GM11168 (cell line): ENCODE measurements around the gene TKT.

ENCODE experiments used
- in situ Hi-C: fragments of 300-500 bp; cut with MboI; formaldehyde crosslinking; loops from one replicate; pipeline ENCODE4 v1.12.0; 2022; ENCODE audit warnings: low sequenced_read_pairs; ENCODE audit not compliant: unreplicated experiment

TKT gene

DNA sequence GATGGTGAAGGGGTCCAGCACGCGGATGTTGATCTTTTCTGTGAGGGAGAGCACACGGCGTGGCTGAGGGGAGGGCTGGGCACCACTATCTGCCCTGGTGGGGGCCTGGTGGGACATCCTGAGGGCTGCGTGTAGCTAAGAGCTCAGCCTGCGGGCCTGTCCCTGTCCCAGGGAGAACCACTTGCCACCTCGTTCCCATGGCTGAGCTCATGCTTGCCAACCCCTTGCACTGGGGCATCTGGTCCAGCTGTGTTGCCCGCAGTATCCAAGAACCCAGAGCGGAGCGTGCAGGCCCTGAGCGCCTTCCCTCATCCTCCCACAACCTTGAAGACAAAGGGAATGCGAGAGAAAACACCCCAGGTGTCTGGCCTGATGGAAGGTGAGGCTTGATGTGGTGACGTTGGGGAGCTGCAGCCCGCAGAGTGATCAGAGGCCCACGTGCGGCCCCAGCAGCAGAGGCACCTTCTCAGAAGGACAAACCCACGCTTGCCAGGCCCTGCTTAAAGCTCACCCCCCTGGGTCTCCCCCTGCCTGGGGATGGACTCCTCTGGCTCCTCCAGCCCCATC is 28.9 kb downstream of the TKT start:
- in situ Hi-C loops, result no loop called here

DNA sequence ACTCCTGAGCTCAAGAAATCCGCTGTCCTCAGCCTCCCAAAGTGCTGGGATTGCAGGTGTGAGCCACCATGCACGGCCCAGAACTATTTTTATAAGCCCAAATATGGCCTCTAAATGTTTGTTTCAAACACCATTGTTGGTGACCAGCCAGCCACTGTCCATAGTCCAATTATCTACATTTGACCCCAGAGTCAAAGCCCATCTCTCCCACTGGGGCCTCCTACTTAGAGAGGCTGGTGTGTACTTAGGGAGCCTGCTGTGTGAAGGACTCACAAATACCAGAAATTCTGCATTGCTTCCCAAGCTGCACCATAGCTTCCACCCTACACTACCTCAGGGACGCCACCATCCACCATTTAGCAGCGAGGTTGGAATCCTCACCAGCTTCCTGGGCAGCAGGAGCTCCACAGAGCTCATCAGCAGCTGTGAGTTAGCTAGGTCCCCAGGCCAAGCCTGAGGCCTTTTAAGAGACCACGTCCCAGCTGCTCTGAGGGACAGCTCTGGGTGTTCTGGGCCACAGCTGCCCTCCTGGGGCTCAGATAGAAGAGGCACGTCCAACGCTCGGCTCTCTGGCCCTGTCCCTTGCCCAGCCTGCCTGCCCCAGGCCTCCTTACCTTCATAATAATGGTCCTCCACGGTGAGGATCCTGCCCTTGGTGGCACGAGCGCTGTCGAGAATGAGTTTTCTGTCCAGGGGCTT is 29.5 kb downstream of the TKT start:
- in situ Hi-C loops, result no loop called here

DNA sequence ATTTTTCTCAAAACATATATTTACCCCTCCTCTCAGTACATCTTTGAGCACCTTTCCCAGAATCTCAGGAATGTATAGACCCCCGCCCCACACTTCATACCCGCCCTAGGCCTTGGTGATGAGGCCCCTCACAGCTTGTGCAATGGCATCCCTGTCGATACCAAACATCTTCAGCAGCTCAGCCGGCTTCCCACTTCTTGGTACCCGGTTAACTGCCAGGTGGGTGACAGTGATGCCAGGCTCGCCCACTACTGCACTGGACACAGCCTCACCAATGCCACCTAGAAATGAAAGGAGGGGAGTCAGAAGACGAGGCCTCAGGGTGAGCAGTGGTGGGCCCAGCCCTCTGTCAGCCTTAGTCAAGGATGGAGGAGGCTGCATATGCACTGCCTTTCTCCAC is 30.2 kb downstream of the TKT start:
- in situ Hi-C loops, result no loop called here

DNA sequence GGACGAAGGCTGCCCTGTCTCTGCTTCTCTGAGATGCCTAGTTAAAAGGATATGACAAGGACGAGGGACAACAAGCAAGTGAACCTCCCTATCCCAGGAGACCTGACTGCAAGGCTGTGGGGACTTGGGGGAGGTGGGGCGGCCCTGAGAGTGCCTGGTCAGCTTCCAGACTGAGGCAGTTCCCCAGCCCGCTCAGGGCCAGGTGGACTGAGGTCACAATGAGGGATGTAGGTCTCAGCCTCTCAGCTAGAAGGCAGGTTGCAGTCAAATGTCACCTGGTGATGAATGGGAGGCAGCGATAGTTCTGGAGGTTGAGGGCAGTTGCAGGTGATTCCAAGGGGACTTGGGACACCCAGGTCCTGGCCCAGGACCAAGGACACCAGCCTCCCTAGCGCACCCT is 30.6 kb downstream of the TKT start:
- in situ Hi-C loops, result no loop called here

DNA sequence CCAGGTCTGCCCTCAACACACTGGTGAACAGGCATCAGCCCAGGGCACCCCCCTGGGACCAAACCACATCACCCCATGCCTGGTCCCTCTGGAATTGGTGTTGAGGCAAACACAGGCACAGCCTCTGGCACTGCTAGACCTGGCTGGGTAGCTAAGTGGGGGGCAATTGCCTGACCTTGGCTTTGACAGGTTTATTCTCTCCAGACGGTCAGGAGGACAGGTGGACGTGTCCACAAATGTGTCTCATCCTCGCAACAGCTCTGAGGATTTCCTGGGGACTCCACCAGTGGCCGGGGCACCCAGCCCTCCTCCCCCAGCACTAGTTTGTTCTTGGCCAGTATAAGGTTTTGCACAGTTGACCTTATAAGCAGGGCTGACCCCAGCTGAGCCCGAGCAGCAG is 31.3 kb downstream of the TKT start:
- in situ Hi-C loops, result no loop called here

DNA sequence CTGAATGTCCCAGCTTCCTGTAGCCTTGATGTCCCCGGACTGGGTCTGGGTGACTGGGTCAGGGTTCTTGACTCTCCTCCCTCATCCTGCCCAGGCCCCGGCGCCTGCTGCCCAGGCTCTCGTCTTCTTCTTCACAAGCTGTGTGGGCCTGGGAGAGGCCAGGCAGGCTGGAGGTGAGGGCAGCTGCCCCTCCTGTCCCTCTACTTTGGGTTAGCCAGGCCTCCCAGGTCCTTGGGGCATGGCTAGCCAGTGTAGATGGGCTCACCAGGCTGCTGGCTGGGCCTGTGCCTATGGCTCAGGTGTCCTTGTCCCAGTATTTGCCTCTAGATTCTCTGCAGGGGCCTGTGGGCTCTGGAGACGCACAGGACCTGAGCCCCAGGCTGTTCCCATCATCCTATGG is 31.8 kb downstream of the TKT start:
- in situ Hi-C loops, result no loop called here

DNA sequence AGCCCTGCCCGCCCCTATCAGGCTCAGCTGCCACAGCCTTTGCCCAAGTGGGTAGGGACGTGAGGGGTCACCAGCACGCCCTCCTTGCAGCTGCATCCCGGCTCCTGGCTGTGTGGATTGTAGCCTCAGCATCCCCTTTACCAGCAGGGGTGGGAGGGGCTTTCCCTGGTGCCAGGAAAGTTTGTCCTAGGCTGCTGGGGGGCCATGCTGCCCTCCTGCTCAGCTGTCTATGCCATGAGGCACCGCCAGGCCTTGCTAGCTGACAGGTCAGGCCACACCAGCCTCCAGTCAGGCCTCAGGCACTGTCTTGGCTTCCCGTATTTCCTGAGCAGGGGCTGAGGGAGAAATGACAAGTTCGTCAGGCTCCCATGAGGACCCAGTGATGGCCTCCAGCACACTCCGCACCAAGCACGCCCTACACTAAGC is 32.3 kb downstream of the TKT start:
- in situ Hi-C loops, result no loop called here

DNA sequence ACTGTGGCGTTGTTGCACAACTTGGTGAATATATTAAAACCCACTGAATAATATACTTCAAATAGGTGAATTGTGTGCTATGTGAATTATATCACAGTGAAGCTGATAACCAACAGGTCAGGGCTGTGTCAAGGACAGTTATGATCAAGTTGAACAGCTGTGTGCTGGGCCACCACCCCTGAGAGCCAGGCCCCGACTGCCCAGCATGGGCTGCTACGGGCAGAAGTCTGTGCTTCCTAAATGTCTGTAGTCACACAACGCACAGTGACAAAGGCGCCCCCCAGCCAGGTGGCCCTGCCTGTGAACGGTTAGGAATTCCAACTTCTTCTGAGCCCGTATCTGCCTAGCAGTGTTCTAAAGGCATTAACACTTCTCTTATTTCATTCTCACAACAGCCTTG is 32.8 kb downstream of the TKT start:
- in situ Hi-C loops, result no loop called here

DNA sequence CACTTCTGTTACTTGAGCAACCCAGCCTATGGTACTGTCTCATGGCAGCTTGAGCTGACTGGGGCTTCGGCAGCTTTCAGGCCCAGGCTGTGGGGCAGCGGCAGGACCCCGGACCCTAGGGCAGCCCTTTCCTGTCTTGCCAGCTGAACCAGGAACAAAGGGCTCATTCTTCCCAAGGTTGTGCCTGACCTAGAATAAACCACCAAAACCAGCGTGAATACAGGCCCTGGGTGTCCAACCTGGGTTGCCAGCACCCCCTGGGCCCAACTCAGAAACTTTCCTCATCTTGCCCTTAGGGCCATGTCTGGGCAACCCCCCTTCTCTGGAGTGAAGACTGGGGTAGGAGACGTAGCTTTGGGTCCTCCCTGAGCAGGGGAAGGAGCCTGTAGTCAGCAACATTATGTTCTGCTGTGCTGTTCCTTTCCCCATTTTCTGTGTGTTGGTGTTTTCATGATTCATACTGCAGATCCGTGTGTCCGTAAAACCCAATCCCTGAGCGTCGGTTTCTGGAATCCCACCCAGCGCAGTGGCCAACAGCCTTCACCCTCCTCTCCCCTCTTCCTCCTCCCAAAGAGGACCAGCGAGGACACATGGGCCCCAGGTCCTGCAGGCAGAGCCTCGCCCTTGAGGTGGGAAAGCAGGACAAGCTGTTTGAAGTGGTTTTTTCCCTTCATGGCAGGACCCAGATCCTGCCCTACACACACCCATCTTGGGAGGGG is 33.5 kb downstream of the TKT start:
- in situ Hi-C loops, result no loop called here

DNA sequence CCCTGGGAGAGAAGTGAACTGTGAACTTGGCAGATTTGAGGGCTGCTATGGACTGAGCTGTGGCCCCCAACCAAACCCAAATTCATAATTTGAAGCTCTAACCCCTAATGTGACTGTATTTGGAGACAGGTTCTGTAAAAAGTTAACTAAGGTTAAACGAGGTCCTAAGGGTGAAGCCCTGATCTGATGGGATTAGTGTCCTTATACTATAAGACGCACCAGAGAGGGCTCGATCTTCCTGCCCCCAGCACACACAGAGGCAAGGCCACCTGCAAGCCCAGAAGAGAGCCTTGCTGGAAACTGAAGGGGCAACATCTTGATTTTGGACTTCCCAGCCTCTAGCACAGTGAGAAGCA is 34.0 kb downstream of the TKT start:
- in situ Hi-C loops, result no loop called here

DNA sequence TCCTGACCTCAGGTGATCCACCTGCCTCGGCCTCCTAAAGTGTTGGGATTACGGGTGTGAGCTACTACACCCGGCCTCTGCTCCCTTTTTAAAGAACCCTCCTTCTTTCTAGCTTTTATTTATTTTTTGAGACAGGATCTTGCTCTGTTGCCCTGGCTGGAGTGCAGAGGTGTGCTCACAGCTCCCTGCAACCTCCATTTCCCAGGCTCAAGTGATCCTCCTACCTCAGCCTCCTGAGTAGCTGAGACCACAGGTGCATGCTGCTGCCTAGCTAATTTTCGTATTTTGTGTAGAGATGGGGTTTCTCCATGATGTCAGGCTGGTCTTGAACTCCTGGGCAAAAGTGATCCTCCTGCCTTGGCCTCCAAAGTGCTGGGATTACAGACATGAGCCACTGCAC is 34.5 kb downstream of the TKT start:
- in situ Hi-C loops, result no loop called here

DNA sequence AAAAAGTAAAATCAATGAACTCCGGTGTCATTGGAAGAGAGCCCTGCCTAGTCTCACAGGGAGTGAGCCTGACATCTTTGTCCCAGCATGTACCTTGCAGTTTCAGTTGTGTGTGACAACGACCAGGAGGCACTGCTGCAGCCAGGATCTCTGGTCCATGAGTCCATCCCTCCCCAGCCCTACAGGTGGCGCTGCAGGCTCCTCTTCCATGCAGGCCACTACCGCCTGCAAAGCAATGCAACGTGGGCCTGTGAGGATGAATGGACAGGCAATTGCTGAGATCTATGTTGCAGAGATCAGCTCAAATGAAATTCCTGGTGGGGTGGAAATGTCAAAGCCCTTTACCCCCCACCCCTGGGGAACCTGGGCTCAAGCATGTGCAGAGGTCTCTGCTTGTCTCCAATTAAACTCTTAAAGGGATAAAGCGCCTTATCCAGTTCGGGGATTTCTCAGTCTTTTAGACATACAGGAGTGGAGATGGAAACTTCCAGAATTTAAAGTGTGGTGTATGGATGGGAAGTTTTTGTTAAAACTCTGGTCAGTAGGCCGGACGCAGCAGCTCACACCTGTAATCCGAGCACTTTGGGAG is 35.8 kb downstream of the TKT start:
- in situ Hi-C loops, result no loop called here

DNA sequence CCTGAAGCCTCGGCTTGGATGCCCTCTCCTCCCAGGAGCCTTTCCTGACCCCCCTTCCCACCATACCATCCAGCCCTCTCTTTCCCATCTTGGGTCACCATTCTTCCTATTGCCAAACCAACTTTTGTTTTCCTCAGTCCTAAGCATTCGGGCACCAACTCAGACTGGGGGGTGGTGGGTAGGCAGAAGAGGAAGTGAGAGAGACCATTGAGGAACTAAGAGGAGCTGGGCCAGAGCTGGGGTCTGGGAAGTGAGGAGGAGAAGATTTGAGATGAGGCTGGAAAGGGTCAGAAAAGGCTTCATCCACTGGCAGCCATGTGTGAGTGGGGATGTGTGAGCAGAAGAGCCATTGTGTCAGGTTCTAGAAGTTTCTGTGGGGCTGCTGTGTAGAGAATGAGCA is 37.7 kb downstream of the TKT start:
- in situ Hi-C loops, result no loop called here

DNA sequence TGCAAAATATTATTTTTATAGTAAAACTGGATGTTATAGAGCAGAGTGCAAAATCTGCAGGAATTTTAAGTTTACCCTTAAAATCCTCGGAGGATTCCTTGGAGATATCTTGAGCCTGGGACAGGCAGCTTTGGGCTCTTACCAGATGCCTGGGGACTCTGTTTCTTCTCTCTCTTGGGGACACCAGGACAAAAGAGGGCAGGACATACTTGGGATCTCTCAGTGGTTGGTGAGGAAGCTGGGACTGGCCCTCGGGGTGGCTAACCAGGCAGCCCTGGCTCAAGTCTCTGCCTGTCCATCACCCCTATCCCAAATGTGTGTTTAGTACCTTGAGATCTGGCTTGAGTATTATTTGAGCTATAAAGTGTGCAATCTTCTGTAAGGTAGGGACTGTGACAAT is 38.6 kb downstream of the TKT start:
- in situ Hi-C loops, result no loop called here

DNA sequence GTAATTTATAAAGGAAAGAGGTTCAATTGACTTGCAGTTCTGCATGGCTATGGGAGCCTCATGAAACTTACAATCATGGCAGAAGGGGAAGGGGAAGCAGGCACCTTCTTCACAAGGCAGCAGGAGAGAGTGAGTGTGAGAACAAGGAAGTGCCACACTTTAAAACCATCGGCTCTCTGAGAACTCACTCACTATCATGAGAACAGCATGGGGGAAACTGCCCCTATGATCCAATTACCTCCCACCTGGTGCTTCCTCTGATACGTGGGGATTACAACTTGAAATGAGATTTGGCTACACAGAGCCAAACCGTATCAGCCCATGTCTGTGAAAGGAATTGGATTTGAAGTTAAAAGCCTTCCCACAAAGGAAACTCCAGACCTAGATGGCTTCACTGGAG is 39.1 kb downstream of the TKT start:
- in situ Hi-C loops, result no loop called here

DNA sequence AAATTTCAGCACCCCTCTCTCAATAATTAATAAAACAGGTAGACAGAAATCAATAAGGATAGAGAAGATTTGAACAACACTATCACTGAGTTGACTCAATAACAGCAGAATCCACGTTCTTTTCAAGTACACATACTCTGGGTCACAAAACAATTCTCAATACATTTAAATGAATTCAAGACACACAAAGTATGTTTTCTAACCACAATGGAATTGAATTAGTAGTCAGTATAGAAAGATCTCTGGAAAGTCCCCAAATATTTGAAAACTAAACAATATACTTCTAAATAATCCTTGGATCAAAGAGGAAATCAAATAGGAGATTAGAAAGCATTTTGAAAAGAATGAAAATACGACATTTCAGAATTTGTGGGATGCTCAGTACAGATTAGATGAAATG is 40.0 kb downstream of the TKT start:
- in situ Hi-C loops, result no loop called here

DNA sequence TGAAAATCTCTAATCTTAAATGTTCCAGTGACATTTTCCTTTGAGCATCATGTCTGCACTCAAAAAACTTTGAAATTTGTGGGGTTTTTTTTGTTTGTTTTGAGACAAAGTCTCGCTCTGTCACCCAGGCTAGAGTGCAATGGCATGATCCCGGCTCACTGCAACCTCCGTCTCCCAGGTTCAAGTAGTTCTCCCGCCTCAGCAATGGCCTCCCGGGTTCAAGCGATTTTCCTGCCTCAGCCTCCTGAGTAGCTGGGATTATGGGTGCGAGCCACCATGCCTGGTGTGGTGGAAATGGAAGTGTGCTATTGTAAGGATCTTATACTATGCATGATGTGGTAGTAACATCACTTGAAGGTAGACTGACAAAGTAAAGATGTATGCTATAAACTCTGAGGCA is 42.5 kb downstream of the TKT start:
- in situ Hi-C loops, result no loop called here

DNA sequence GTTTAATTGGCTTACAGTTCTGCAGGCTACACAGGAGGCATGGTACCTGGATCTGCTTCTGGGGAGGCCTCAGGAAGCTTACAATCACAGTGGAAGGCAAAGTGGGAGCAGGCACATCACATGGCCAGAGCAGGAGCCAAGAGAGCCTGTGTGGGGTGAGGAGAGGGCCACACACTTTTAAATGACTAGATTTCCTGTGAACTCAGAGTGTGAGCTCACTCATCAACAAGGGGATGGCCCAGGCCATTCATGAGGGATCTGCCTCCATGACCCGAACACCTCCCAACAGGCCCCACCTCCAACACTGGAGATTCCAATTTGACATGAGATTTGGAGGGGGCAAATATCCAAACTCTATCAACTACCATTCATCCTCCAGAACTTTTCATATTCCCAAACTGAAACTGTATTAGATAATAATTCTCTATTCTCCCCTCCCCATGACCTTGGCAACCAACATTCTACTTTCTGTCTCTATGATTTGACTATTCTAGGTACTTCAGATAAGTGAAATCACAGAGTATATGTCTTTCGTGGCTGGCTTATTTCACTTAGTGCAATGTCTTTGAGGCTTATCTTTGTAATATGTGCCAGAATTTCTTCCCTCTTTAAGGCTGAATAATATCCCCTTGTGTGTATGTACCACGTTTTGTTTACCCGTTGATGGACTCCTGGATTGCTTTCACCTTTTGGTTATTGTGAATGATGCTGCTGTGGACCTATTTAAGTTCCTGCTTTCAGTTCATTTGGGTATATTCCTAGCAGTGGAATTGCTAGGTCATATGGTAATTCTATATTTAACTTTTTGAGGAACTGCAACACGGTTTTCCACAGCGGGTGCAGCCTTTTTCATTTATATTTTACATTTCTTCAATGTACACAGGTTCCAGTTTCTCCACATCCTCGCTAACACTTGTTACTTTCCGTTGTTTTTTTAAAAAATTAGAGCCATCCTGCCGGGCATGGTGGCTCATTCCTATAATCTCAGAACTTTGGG is 43.8 kb downstream of the TKT start:
- in situ Hi-C loops, result no loop called here

DNA sequence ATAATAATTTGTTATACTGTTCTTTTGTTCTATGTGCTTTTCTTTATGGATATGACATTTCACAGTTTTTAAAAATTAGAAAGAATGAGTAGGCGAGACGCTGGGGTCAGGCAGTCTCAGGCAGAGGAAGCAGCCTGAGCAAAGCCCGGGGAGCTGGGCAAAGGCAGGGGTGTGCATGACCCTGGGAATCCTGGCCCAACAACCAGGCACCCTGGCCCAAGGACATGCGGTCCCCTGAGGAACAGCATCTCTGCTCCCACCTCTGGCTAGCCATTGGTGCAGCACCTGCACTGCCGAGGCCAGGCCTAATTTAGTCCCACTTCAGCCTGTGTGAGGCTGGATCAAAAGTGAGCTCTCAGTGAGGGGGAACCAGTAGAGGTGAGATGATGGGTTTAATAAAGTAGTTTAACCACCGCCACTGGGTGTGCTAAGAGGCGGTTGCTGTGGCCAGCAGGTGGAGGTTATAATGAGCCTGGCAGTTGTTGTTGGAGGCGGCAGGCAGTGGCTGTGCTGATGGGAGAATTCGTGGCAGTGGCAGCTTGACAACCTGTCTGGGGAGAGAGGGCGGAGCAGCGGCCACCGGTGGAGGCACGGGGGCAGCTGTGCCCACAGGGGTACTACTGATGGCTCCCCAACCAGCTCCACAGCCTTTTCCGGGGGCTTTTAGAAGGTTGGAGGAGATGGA is 53.3 kb downstream of the TKT start:
- in situ Hi-C loops, result loop anchor here (5.0 kb wide), 1 partner anchor 70 kb away; the partner anchor contains the start of gene RFT1
